GM21576 (cell line): ENCODE measurements around the gene KEL.

Experiments
- ATAC-seq: cut with Tn5 transposase; IDR thresholded peaks from one replicate; pipeline ENCODE4 v1.9.1; 2021; ENCODE audit warnings: mild to moderate bottlenecking, moderate library complexity; ENCODE audit not compliant: unreplicated experiment

The KEL gene

DNA sequence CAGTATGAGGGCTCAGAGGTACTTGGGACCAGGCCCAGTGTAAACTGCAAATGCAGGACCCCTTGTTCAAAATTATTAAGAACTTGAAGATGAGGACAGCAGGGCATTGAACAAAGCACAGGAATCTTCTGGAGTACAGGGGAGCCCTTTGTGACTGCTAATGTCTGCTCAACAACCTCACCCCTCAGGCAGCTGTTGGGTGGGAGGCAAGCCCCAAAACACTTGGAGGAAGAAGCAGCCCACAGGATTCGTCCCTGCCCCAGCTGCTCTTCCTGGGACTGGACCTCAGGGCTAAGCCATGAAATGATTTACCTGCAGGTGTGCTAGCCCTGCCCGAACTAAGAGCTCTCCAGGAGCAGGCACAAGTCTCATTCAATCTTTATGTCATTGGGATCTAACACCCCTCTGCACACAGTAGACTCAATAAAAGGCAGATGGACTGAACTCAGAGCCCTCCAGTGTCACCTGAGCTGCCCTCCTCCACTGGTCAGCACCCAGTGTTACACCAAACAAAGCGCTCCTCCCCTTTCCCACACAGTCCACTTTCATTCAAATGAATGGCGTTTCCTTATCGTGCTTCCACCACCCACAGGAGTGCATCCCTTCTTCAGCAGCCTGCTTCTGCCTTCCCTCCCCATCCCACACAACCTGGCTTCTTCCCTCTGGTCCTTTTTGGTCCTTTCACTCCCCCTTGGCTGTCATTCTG is 29.6 kb downstream of the KEL start:
- ATAC-seq, result no peak

DNA sequence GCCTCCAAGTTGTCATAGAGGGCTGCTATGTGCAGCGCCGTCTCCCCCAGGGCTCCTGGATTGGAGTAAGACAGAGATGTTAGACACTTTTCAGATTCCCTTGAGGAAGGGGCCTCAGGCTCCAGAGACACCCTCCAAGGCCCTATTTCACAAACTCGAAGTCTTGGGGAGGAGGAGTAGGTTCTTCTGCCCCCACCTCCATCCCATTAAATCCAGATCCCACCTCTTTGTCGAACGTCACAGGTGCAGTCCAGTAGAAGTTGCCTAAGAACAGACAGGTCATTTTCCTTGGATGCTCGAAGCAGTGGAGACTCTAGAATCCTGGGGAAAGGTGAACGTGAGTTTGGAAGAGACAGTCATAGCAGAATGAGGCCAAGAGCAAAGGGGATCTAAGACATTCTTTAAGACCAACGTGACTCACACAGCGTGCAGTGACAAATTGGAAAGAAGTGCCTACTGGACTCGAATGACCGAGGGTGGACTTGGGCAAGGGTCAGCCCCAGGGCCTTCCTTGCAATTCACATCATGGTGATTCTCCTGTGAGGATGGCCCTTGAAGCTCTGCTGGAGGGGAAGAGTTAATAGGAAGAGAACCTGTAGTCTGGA is 31.9 kb downstream of the KEL start:
- no peak for ATAC-seq

DNA sequence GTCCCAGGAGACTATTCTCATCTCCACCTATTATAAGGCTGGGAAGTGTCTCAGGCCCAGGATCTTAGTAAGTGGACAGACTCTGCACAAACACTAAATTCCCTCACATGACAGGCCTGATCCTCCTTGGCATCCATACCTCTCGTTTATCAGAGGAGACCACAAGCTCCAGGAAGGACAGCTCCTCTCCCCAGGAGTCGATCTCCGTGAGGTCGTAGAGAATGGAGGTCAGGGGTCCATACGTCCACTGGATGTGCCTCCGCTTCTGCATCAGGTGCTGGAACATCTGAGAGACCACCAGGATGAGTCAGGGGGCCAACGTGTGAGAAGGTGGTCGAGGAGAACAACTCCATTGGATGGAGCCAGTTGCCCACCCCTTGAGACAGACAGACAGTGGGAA is 34.2 kb downstream of the KEL start:
- ATAC-seq, result no peak

GRCh38 chr7:142927085-142927745 is 34.9 kb downstream of the KEL start:
- ATAC-seq, result no peak

- ATAC-seq, result no peak
Observed at GRCh38 chr7:142925413-142925812, 36.8 kb downstream of the KEL start.

- ATAC-seq, result no peak
Observed at GRCh38 chr7:142923391-142923790, 38.8 kb downstream of the KEL start.

GRCh38 chr7:142919656-142920055 is 42.5 kb downstream of the KEL start:
- no peak for ATAC-seq

- ATAC-seq, result no peak
Observed at GRCh38 chr7:142918901-142919300, 43.3 kb downstream of the KEL start.

DNA sequence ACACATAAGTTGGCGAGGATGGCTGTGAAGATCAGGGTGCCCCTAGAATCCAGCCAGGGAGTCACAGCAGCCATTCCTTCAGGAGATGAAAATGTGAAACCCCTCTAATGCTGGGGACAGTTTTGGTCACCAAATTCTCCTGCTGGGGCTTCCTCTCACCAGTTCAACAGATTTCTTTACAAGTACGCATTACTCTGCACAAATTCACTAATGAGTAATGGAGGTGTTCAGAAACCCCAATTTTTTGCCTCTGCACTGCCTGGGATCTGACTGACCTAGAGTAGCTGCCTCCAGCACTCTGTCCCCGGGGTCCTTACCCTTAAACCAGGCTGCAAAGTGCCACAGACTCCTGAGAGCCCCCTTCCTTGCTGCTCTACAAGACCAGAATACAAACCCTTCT is 44.7 kb downstream of the KEL start:
- ATAC-seq, result no peak

DNA sequence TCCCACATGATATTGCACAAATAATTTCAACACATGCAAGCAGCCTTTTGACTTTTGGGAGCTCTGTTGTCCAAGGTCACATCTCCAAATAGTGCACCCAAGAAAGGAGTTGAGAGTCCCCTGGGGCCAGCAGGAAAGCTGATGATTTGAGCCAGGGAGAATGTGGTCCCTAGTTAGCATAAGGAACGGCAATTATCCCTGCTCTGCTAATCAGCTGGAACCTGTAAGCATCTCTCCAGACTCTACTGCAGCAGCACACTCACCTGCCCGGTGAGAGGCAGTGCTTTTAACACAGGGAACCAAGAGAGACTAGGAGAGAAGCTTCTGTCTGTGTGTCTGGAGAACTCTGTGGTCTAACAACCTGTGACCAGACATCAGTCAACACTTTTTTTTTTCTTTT is 45.7 kb downstream of the KEL start:
- ATAC-seq, result no peak

DNA sequence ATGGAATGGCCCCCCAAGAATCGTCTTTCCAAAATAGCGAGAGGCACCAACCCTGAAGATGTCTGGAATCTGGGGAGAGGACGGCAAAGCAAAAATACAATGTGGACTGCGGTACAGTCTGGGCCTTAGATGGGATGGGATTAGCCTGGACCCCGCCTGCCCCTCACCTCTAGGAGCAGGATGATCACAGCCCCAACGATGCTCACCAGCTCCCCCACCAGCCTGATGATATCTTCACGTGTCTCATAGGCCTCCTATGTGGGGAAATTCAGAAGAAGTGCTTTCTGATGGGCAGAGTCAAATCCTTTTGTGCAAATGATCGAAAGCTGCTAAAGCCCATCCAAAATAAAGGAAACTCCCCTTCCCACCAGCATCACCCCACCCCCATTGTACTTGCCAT is 46.8 kb downstream of the KEL start:
- ATAC-seq, result no peak

GRCh38 chr7:142914121-142914520 is 48.0 kb downstream of the KEL start:
- no peak for ATAC-seq

DNA sequence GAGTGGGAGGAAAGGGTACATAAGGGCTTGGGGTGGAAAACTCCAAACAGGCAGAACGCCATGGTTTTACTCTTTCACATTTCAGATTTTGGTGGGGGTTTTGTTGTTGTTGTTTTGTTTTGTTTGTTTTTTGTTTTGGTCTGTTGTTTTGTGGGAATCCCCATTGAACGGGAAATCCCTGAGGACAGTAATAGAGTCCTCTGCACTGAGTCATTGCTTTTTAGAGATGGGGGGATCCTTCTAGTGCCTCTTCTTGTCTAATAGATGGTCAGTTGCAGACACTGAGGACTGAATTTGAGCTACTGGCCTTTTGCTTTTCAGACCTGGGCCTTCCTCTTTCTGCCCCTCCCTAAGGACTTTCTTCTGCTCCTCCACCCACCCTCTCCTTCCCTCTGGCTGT is 48.6 kb downstream of the KEL start:
- no peak for ATAC-seq

GRCh38 chr7:142913051-142913450 is 49.1 kb downstream of the KEL start:
- ATAC-seq, result no peak

DNA sequence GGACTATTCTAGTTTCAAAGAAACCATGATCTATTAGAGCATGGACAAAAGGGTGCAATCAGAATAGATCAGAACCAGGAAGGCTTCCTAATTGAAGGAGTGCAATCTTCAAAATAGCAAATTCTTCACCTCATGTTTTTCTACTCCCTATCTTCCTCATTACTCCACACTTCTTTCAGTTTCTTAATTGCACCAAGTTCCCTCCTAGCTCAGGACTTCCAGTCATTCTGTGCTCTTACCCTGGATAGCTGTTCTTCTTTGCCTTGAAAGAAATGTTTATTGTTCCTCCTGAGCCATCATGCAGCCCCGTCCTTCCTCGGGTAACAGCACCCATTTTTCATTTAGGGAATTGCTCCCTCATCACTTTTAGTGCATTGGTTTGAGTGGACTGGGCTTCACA is 51.7 kb downstream of the KEL start:
- ATAC-seq, result no peak

- no peak for ATAC-seq
Observed at GRCh38 chr7:142910031-142910433, 52.1 kb downstream of the KEL start.

DNA sequence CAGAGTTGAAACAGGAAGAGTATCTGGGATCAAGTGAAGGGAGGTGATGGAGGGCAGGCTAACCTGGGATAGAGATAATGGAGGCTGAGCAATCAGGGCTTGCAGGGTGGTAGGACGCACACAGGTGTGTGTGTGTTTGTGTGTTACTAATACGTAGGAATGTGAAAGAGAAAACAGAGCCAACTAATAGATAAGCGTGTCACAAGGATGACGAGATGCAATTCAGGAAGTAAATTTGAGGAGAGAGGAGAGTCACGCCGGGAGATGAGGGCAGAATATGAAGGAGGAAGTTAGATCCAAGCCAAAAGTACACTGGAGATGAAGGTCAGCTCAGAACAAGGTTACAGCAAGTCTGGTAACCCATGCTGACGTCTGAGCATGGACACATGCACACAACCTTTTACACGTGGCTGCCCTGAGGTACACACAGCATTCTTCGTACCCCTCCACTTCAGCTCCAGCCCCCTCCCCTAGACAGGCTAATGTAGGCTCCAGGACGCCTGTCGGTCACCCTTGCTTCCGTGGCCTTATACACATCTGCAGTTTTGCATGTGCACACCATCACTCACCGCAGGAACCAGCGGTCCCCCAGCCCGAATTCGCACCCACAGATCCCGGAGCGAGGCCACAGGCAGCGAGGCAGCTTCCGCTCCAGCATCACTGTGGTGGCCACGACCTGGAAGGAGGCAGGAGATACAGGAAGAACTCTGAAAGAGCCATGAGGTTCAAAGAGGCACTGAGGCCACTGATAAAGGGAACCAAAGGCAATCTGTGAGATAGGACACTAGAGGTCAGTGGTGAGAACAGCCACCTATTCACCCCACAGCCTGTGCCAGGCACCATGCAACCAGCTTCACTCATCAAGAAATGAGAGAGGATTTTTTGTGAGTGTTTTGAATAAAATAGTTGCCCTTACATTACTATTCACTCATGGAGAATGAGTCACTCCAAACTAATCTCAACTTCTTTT is 53.0 kb downstream of the KEL start:
- no peak for ATAC-seq

DNA sequence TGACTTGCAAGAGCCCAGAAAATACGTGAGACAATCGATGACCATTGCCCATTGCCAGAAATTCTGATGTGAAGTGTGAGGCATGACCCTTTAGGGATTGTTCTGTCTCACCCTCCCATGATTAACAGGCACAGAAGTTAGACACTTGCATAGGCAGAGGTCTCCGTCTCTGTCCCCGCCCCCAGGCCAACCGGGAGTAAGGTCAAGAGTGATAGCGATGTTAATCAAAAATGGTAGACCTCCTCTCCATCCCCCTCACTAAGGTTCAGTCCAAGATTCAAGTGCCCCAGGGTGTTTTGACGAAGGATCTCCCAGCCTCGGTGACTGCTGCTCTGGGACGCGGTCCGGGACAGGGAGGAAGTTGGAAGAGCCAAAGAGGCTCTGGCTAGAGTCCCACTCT is 53.9 kb downstream of the KEL start:
- no peak for ATAC-seq

DNA sequence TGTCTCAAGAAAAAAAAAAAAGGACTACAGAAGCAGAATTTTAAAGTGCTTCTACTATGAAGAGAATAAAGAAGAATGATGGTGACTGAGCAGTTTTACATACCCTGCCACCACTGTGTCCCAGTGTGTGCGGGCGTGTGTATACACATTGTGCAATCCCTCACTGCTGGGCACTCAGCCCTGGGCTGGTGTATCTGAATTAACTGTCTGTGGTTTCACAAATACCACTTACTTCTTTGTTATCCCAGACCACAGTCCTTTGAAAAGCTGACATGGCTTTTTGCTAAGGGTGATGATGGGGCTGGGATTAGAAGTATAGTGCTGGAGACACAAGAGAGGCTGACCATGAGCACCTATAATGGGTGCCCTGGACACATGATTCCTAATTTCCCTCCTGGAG is 55.5 kb downstream of the KEL start:
- ATAC-seq, result no peak

GRCh38 chr7:142905759-142906158 is 56.4 kb downstream of the KEL start:
- no peak for ATAC-seq

DNA sequence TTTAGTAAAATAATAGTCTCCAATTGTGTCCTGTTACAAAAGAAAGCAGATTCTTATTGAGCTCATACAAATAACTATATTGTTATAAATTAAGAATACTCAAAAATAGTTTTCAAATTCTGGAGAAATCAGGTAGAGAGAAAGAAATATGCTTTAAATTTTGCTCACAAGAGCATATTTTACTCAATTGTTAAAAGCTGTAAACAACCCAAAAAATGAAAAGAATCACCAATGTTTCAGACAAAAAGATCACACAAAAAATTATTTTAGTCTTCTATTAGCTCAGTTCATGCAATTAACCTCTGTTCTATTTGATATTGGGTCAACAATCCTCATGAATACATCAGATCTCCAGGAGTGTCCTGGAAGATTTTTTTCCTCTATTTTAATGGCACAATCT is 58.0 kb downstream of the KEL start:
- no peak for ATAC-seq
